Pons (tissue), 1 donor: ENCODE measurements around the gene HSBP1.

Source experiments
- DNase-seq: peaks from one replicate; pipeline ENCODE4 v3.0.0-alpha.2; 2016; ENCODE audit warnings: low spot score

The HSBP1 gene

GRCh38 chr16:83839561-83839960 is 31.8 kb downstream of the HSBP1 start:
- no peak for DNase-seq

- DNase-seq = no peak
Measured at GRCh38 chr16:83840060-83840617, 32.4 kb downstream of the HSBP1 start.

- DNase-seq = no peak
Measured at GRCh38 chr16:83842291-83842690, 34.5 kb downstream of the HSBP1 start.

- DNase-seq = peak; percentile 18
Measured at GRCh38 chr16:83842756-83843507, 35.2 kb downstream of the HSBP1 start.

- DNase-seq = no peak
Measured at GRCh38 chr16:83843657-83844056, 35.9 kb downstream of the HSBP1 start.

GRCh38 chr16:83845263-83845662 is 37.5 kb downstream of the HSBP1 start:
- no peak for DNase-seq

GRCh38 chr16:83847371-83848225 is 39.8 kb downstream of the HSBP1 start:
- no peak for DNase-seq

- no peak for DNase-seq
Measured at GRCh38 chr16:83849421-83849820, 41.6 kb downstream of the HSBP1 start.

- no peak for DNase-seq
Measured at GRCh38 chr16:83850947-83851346, 43.2 kb downstream of the HSBP1 start.

GRCh38 chr16:83851473-83851872 is 43.7 kb downstream of the HSBP1 start:
- no peak for DNase-seq

- DNase-seq = no peak
Measured at GRCh38 chr16:83852774-83853173, 45.0 kb downstream of the HSBP1 start.

- DNase-seq = no peak
Measured at GRCh38 chr16:83853834-83854233, 46.1 kb downstream of the HSBP1 start.

- no peak for DNase-seq
Measured at GRCh38 chr16:83854420-83854819, 46.6 kb downstream of the HSBP1 start.

- DNase-seq = no peak
Measured at GRCh38 chr16:83856792-83857191, 49.0 kb downstream of the HSBP1 start.

- DNase-seq = no peak
Measured at GRCh38 chr16:83859265-83859664, 51.5 kb downstream of the HSBP1 start.

- DNase-seq = no peak
Measured at GRCh38 chr16:83862661-83863060, 54.9 kb downstream of the HSBP1 start.

- DNase-seq = no peak
Measured at GRCh38 chr16:83863682-83864081, 55.9 kb downstream of the HSBP1 start.
